ENCODE results near the gene ICAM5.
"Not testable (repeated sequence)": the region's sequence is repeated elsewhere in the genome, so short reads cannot be mapped to it uniquely, and the experiment has no call there.

The ICAM5 gene

DNA sequence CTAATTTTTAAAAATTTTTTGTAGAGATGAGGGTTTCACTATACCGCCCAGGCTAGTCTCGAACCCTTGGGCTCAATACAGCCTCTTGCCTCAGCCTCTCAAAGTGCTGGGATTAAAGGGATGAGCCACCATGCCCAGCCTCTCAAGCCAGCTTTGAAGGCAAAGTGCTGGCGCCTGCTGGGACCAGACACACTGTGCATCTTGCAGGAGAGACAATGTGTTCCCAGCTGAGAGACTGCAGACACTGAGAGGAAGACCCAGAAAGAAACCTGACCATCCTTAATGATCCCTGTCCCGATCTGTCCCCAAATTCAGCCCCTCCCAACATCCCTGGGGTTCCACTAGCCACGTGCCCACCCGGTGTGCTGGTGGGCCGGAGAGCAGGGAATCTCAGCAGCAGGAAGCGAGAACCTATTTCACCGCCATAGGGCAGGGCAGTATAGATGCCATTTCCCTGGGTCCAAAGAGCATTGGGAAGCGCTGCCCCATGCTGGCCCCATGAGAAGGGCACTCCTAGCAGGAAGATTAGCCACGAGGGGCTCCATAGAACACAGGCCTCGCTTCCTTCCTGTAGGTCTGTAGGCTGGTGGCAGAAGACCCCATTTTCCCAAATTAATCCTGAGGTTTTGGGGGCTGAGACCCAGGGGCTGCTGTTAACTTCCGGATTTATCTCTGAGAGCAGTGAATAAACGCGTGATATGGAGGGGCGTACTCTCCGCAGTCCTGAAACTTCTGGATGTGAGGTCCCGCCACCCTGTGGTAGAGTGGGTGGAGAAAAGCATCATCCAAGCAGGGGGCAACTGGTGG is 42.6 kb downstream of the ICAM5 start:
- TF ChIP-seq, protein P1, sequence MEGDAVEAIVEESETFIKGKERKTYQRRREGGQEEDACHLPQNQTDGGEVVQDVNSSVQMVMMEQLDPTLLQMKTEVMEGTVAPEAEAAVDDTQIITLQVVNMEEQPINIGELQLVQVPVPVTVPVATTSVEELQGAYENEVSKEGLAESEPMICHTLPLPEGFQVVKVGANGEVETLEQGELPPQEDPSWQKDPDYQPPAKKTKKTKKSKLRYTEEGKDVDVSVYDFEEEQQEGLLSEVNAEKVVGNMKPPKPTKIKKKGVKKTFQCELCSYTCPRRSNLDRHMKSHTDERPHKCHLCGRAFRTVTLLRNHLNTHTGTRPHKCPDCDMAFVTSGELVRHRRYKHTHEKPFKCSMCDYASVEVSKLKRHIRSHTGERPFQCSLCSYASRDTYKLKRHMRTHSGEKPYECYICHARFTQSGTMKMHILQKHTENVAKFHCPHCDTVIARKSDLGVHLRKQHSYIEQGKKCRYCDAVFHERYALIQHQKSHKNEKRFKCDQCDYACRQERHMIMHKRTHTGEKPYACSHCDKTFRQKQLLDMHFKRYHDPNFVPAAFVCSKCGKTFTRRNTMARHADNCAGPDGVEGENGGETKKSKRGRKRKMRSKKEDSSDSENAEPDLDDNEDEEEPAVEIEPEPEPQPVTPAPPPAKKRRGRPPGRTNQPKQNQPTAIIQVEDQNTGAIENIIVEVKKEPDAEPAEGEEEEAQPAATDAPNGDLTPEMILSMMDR (conservative IDR thresholded peaks at IDR 0.05) = no peak
- H3K27ac ChIP-seq = peak overlapping the region; percentile 77

DNA sequence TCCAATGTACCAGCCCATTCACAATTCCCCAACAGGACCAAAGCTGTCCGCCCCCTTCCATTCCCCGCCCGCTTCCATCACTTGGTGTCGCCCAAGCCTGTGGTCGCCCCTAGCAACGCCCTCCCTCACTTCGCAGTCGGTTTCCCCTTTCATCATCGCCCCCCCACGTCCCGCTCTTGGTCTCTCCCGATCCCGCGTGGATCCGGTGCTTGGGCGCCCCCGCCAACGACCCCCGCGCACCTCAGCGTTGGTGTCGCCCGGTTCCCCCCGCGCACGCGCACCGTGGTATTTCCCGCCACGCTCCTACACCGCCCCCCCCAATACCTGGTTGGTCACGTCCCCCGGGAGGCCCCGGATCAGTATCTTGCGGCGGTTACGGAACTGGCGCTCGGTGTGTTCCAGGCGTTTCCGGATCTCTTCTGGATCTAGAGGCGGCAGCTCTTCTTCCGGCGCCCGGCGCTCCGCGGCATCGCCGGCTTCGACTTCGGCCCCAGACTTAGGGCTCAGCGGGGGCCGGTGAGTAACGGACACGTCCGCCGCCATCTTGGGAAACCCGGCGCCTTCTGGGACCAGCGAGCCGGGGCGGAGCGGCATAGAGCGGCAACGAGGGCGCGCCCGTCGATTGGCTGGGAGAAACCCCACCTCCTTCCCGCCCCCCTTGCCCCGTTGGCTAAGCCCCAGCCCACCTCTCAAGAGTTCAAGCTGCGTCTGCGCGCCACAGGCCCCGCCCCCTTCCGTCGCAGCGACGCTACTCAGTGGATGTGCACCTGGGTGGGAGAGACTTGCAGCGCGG is 43.4 kb downstream of the ICAM5 start, which contains the start of gene RAVER1:
Gene RAVER1, minus strand, starts transcription at position 565 of the 793 bp plus-strand sequence. Its CDS starts 22 bp downstream, at position 543.
- H3K27ac ChIP-seq = peak within 1 kb of the TSS; percentile 77
- TF ChIP-seq, protein P1 (conservative IDR thresholded peaks at IDR 0.05) = no peak

DNA sequence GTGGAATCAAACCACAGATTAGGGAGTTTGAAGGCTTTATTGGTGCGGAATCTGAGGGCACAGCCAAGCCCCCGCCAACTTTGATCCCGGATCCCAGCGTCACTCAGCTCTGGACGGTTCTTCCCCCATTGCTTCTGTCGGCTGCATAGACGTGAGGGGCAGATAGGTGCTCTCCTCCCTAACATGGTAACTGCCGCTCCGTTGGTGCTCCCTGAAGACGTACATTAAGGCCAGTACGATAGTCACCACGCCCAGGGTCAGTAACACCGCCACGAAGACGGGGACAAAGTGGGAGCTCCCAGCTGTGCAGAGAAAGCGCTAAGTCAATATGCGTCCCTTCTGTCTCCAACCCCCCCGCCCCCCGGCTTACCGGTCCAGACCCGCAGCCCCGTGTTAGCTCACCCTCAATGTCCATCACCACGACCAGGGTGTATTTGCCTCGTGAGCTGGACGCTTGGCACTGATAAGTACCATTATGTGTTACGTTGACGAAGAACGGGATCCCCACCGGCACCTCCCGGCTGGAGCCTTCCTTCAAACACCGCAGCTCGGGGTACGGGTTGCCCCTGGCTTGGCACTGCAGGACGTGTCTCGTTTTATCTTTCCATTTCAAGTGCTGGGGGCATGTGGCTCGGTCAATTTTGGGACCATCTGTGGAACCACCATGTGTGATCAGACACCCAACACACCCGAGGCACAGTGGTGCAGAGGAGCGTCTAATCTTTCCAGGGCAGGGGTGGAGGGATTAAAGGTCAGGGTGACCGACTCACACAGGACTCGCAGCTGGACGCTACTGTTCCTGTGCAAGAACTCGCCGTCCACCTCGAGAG is 44.2 kb downstream of the ICAM5 start:
- peak overlapping the region; percentile 77 for H3K27ac ChIP-seq
- TF ChIP-seq, protein P1 (conservative IDR thresholded peaks at IDR 0.05) = no peak

DNA sequence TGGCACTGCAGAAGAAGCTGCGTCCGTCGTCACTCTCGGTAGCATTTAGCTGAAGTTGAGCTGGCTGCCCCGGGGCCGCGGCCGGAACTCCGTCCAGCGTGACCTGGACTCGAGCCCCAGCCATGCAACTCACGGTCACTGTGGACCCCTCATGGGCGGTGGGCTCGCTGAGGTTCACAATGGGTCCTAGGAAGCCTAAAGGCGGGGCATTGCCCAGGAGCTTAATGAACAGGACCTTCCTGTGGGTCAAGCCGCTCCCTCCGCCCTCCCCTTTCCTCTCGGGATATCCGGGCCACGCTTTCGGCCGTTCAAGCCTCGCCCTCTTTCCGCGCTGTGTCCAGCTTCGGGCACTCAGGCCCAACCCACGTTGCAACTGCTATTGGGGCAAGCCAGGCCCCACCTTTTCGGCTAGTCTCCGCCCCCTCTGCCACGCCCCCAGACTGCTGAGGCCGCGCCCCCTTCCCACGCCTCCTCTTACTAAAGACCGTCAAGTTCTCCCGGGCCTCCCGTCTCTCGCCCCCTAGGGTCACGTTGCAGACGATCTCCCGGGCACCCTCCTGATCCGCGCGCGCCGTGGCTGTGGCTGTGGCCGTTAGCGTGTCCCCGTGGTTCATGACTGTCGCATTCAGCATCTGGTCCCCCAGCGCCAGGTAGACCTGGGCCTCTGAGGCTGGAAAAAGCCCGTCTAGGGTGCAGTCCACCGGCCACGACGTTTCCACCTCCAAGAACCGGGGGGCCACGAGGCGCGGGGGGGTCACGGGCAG is 45.0 kb downstream of the ICAM5 start:
- TF ChIP-seq, protein P1 (conservative IDR thresholded peaks at IDR 0.05) = no peak
- peak overlapping the region; percentile 77 for H3K27ac ChIP-seq

DNA sequence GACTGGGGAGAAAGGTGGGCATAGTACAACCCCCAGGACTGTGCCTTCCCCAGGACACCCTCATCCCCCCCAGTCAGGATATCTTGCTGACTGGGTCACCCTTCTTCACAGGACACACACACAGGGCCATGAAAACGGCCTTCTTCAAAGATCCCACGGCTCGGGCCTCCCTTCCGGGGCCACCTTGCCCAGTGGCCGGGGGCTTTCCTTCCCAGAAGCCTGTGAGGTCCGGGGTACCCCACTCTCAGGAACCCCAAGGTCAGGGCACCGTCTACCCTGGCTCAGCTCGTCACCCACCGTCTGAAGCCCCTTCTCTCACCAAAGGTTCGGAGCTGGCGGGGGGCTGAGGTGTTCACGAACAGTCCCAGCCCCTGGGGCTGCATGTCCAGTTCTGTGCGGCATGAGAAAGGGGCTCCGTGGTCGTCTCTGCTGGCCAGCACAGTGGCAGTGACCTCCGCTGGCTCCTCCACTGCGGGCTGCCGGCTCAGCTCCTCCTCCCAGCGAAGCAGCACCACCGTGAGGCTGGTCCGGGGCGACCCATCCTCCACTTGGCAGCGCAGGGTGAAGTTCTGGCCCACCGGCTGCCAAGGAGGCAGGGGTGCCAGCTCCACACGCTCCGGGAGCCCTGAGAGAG is 45.7 kb downstream of the ICAM5 start:
- TF ChIP-seq, protein P1 (conservative IDR thresholded peaks at IDR 0.05) = no peak
- H3K27ac ChIP-seq = no peak overlapping the region

DNA sequence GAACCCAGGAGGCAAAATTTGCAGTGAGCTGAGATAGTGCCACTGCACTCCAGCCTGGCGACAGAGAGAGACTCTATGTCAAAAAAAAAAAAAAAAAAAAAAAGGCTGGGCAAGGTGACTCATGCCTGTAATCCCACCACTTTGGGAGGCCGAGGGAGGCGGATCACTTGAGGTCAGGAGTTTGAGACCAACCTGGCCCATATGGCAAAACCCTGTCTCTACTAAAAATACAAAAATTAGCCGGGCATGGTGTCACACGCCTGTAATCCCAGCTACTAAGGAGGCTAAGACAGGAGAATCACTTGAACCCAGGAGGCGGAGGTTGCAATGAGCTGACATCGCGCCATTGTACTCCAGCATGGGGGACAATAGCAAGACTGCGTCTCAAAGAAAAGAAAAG is 47.0 kb downstream of the ICAM5 start:
- not testable (repeated sequence) for H3K27ac ChIP-seq

DNA sequence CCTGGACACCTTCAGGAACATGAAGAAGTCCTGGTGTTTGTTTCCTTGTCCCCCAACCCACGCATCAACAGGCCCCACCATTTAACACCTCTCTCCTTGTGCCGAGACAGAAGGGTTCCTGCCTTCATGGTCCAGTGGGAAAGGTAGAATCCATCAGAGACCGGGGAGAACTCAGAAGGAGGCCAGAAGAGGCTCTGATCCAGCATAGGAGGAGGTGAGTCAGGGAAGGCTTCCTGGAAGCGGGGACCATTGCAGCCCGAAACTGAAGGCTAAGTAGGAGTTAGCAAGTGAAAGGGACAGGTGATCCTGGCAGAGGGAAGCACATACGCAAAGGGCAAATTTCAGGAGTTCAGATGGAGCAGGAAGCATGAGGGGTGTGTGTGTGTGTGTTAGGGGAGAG is 49.2 kb downstream of the ICAM5 start:
- TF ChIP-seq, protein P1 (conservative IDR thresholded peaks at IDR 0.05) = no peak

More for the DNA sequence above, 49.2 kb downstream of the ICAM5 start:
- H3K27ac ChIP-seq = no peak overlapping the region

All from VCaP (cell line).